GM21528 (cell line): ENCODE results near the gene CASK.
"Not testable (repeated sequence)": the region's sequence is repeated elsewhere in the genome, so short reads cannot be mapped to it uniquely, and the experiment has no call there.

ENCODE experiments used
- ATAC-seq: cut with Tn5 transposase; IDR thresholded peaks from one replicate; pipeline ENCODE4 v1.9.1; 2021; ENCODE audit warnings: mild to moderate bottlenecking, moderate library complexity; ENCODE audit not compliant: unreplicated experiment, low FRiP score

Gene CASK

DNA sequence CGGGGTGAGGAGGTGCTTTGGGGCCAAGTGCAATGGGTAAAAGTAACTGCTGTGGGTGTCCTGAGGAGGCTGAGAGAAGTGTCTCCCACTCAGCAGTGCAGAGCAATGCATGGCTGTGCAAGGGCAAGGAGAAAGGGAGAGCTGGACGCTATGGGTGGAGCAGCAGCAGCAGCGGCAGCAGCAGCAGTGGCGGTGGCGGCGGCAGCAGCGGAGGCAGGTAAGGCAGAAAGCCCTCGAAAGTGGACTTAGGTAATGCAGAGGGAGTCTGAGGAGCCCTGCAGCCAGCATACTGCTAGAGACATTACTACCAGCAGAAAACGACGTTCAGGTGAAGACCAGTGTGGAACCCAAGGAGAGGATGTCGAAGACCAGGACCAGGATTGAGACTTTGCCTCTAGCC is 394.1 kb downstream of the CASK start:
- ATAC-seq, result no peak

DNA sequence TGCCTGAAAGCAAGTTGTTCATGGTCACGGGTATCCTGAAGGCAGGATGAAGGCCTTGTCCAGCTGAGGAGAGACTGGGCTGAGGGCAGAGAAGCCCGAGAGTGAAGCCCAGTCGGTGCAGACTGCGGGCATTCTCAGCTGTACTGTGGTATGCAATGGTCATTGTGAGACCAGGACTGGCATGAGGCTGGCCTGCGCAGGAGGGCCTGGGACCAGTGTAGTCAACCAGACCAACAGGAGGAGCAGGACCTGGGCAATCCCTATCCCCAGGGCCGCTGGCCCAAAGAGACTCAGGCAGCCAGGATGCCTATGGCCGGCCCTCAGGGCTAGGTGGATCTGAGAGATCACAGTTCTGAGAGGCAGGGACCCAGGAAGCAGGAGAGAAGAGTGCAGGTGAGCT is 394.6 kb downstream of the CASK start:
- ATAC-seq, result no peak

- ATAC-seq, result no peak
Measured at GRCh38 chrX:41526925-41527324, 396.4 kb downstream of the CASK start.

GRCh38 chrX:41526271-41526670 is 397.1 kb downstream of the CASK start:
- no peak for ATAC-seq

DNA sequence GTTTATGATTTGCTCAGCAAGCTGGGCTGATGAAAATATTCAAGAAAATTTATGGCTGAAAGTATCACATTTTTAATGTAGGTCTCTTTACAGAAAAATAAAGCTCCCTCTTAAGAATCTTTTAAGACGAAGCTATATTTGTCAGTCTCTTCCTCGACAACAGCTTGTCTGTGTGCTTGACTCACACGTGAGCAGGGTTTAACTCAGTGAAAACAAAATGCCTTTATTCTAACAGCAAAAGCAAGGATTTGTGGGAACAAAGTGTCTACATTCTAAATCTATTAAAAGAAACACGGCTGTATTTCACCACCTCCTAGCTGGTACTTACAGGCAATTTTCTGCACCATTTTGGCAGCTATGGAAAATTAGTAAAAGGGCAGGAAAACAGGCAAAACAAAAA is 400.7 kb downstream of the CASK start:
- ATAC-seq, result no peak

DNA sequence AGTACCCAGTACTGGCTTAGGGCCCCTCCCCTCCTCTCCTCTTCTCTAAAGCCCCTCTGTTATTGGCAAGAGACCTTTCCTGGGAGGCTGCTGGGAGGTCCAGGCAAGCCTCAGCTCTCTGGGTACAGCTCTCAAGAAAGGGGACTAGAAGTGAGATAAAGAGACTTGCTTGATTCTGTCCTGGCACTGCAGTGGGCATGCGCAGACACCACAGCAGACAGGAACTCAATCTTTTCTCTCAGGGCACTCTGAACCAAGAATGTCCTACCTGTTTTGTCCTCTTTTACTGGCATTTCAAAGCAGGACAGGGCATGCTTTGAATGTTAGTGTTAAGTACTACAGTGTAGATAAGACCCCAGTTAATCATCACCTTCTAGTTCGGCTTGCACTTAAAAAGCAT is 401.3 kb downstream of the CASK start:
- ATAC-seq, result no peak

DNA sequence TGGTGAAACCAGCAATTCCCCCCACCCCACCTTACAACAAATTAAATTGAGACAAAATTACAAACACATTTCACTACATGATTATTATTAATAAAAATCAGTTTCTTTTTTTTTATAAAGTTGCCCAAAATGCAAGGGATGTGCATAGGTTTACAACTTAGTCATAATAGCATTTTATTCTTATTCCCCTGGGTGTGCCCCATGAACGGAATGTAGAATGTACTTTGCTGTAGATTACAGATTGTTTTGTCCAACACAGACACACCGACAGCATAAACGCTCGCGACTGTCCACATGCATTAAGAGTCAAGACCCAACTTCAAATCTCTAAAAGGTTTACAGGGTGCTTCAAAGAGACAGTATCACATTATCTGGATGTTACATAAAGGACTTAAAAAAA is 403.9 kb downstream of the CASK start:
- no peak for ATAC-seq

GRCh38 chrX:41518841-41519220 is 404.5 kb downstream of the CASK start:
- ATAC-seq, result no peak

DNA sequence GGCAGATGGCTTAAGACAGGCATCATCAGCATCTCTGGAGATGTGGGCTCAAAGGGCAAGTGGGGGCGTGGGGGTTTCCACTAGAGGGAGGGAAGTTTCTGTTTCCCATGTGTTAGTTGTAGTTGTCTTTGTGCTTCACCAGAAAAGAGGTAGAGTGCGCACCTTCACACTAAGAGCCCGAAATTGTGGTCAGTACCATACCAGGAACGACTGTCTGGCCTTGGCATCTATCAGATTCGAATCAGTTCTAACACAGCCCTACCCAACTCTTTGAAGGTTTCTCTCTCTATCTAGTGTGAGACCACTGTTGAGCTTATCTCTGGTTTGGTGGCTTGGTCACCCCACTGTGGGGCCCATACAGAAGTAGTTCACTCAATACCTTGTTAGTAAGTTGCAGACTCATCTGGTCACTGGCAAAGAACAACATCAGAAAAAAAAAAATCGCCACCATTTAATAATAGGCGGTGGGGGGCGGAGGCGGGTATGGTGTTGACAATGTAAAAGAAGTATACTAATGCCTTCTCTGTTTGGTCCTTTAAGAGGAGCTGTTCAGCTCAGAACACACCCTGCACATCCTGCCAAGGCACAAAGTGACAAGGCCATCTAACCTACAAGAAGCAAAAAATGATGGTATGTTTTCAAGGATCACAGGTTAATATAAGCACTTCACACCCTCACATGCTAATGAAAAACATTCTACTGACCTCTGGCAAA is 405.1 kb downstream of the CASK start:
- no peak for ATAC-seq

DNA sequence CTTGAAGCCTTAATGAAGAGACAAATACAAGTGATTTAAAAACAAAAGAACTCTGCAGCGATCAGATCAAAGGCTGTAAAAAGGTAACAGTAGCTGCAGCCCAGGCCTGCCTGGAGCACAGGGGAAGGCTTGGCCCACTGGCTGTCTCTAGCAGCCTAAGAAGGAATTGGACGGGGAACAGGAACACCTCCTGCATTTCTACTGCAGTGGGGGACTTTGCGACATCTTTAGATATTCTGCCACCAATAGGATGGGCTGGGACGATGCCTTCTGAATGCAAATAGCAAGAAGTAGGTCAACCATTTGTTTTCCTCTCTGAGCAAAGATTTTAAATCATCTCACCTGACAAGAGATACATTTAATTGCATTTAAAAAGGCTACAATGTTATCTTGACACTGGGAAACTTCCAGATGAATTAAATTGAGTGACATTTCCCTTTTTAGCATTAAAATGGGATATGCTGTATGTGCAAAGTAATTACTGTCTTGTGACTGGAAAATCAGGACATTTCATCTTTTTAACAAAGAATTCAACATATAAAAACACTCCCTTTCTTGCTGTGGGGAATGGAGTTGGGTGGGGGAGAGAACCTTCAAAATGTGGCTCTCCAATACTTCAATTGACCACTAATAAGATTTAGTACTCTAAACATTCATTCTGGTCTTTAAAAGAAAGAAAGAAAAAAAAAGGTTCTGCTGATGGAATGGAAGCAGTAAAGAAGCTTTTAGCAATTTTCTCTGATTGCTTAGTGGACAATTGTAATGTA is 406.2 kb downstream of the CASK start:
- no peak for ATAC-seq

GRCh38 chrX:41516456-41516855 is 406.9 kb downstream of the CASK start:
- ATAC-seq, result no peak

- ATAC-seq, result no peak
Measured at GRCh38 chrX:41515376-41515775, 408.0 kb downstream of the CASK start.

- no peak for ATAC-seq
Measured at GRCh38 chrX:41514179-41514578, 409.2 kb downstream of the CASK start.

- not testable (repeated sequence) for ATAC-seq
Measured at GRCh38 chrX:41512853-41513252, 410.5 kb downstream of the CASK start.

- peak; percentile 92 for ATAC-seq
Measured at GRCh38 chrX:41512394-41512793, 411.0 kb downstream of the CASK start.

DNA sequence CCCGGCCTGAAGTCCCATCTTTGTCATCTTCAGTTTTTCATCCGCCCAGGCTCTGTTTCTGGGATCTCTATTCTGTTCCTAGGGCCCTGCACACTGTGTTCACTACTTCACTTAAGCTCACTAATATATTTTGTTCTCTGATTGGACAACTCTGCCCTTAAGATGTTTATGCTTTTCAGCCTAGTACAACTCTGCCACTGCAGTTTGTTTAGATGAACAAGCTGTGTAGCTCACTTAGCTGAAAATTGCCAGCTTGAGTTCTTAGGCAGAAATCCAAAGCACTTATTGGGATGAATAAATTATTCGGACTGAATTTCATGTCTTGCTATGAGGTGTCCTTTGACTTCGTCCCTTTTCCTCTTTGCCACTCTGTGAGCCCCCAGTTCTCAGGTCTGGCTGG is 415.4 kb downstream of the CASK start:
- no peak for ATAC-seq

DNA sequence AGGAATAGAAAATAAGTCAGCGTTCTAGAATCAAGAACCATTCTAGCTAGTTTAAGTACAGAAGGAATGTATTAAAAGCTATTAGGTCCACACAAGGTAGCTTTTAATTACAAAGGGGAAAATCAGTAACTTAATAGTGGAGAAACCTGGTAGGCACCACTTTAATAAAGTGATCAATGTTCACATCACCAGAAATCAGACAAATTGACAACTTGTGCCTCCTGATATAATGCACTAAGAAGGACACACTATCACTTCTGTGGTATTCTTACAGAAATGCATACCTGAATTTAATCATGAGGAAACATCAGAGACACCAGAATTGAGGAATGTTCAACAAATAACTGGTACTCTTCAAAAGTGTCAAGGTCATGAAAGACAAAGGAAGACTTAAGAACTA is 421.4 kb downstream of the CASK start:
- no peak for ATAC-seq

- no peak for ATAC-seq
Measured at GRCh38 chrX:41499984-41500383, 423.4 kb downstream of the CASK start.

DNA sequence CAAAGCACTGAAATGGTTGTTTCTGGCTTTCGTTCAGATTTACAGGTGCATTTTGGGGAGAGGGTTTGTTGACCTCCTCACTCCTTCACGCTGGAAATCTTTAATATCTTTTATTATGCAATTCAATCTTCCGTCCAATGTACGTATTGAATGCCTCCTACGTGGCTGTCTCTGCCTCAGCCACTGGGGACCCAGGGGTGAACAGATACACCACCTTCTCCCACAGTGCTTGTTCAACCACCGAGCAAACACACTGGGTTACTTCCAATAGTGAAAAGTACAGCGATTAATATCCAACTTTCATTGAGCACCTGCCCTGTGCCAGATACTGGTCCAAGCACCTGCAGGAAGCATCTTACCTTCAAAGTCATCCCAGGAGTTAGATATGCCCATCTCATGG is 424.2 kb downstream of the CASK start:
- ATAC-seq, result no peak

- ATAC-seq, result no peak
Measured at GRCh38 chrX:41491267-41492004, 431.9 kb downstream of the CASK start.

DNA sequence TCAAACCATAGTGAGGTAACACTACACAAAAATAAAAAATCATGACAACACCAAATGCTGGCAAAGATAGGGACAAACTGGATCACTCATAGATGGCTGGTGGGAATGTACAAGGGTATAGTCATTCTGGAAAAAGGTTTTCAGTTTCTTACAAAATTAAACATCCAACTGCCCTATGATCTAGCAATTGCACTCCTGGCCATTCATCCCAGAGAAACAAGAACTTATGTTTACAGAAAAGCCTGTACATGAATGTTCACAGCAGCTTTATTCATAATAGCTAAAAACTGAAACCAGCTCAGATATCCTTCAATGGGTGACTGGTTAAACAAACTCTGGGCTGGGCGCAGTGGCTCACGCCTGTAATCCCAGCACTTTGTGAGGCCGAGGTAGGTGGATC is 432.9 kb downstream of the CASK start:
- no peak for ATAC-seq
